Nucleus accumbens (tissue), 56 donors: ENCODE measurements around the gene SSX4B.
"Not testable (repeated sequence)": the region's sequence is repeated elsewhere in the genome, so short reads cannot be mapped to it uniquely, and the experiment has no call there.

ENCODE experiments used
- DNase-seq, 56 donors: peaks; one replicate each; lab custom pipeline; 2025; lab: John Stamatoyannopoulos, UW

The SSX4B gene

GRCh38 chrX:48356315-48357094 is 55.3 kb downstream of the SSX4B start, which contains the start of gene SSX3:
Gene SSX3 (minus strand): TSS chrX:48356703. CDS start chrX:48355249, 1,454 bp downstream.
- not testable (repeated sequence) for DNase-seq
